HCT116 (cell line): ENCODE measurements around the gene NEURL1. TPM values are rescaled to one million over a fixed set of nuclear protein-coding genes. Genes with fewer than 3 reads are reported as not detected.

ENCODE experiments used
- ATAC-seq: fragments of 200-7000 bp; cut with Tn5 transposase; 2 replicates; pipeline ENCODE4 v1.9.1; 2020; ENCODE audit warnings: mild to moderate bottlenecking, moderate library complexity
- BruUV-seq: library from RNA; stranded (reverse); fragments of 400-500 nt; replicated peaks from 2 replicates; lab custom pipeline; 2021; lab: Mats Ljungman, UMichigan
- CTCF ChIA-PET: fragments of 300-600 bp; sonication (Branson Sonifier 250); formaldehyde crosslinking; loops from one replicate; lab custom pipeline; 2021; ENCODE audit warnings: antibody characterized with exemption; lab: Charles Lee
- POLR2A ChIA-PET: fragments of 300-600, 350-600 bp; sonication (Branson Sonifier 250); formaldehyde crosslinking; loops from one replicate; lab custom pipeline; 2021; ENCODE audit warnings: antibody characterized with exemption; lab: Charles Lee
- RAD21 ChIA-PET, 2 experiments: fragments of 300-600 bp; sonication (Branson Sonifier 250); formaldehyde crosslinking; loops; one replicate each; lab custom pipeline; 2023; ENCODE audit warnings: low total read pairs in 2 of 2; ENCODE audit not compliant: uncharacterized antibody in 2 of 2, unreplicated experiment in 2 of 2, low non-redundant PET in 1 of 2; lab: Charles Lee
- DNase-seq: peaks from one replicate; pipeline ENCODE4 v3.0.0-alpha.2; 2010; ENCODE audit warnings: low read depth, low spot score
- H2AFZ ChIP-seq: fragments of 200-600 bp; shearing (Covaris generic), sonication (generic); 2 replicates; pipeline ENCODE4 v1.6.1; 2017; ENCODE audit warnings: low read depth, mixed run types, mixed read lengths, antibody characterized with exemption, low read length; ENCODE audit not compliant: poor library complexity, severe bottlenecking
- H3K27ac ChIP-seq: 2 replicates; pipeline ENCODE4 v1.5.1; 2012; ENCODE audit warnings: low read depth, low read length
- H3K27me3 ChIP-seq: fragments of 200-600 bp; sonication (generic); 2 replicates; pipeline ENCODE4 v1.6.1; 2016; ENCODE audit warnings: mixed run types, low read length, mixed read lengths; ENCODE audit not compliant: insufficient read depth
- H3K36me3 ChIP-seq, 2 experiments: fragments of 200-500 bp in 1 of 2; fragments of 200-600 bp in 1 of 2; sonication (Bioruptor generic) in 1 of 2; sonication (generic) in 1 of 2; 2 replicates each; pipeline versions ENCODE4 v1.5.1 to v1.6.1; 2014 to 2016; ENCODE audit warnings: low read length in 2 of 2, inconsistent platforms in 1 of 2, mixed read lengths in 1 of 2, mixed run types in 1 of 2; ENCODE audit not compliant: insufficient read depth in 2 of 2, control insufficient read depth in 1 of 2
- H3K4me1 ChIP-seq, 2 experiments: fragments of 200-600 bp in 1 of 2; sonication (generic) in 1 of 2; 2 replicates each; pipeline versions ENCODE4 v1.5.1 to v1.6.1; 2012 to 2017; ENCODE audit warnings: low read length in 2 of 2, inconsistent platforms in 1 of 2, mild to moderate bottlenecking in 1 of 2, mixed read lengths in 1 of 2, mixed run types in 1 of 2, moderate library complexity in 1 of 2; ENCODE audit not compliant: insufficient read depth in 2 of 2, control insufficient read depth in 1 of 2
- H3K4me2 ChIP-seq: fragments of 200-600 bp; sonication (generic); 2 replicates; pipeline ENCODE4 v1.6.1; 2017; ENCODE audit warnings: mixed run types, low read length, mixed read lengths
- H3K4me3 ChIP-seq, 2 experiments: fragments of 200-600 bp in 1 of 2; sonication (generic) in 1 of 2; replicated peaks in 1 of 2; 2 replicates each; pipeline ENCODE4 v1.5.1; 2011 to 2016; ENCODE audit warnings: low read length in 2 of 2, control low read depth in 1 of 2, low read depth in 1 of 2, mild to moderate bottlenecking in 1 of 2, mixed read lengths in 1 of 2, mixed run types in 1 of 2
- H3K79me2 ChIP-seq: fragments of 200-600 bp; sonication (generic); 2 replicates; pipeline ENCODE4 v1.6.1; 2017; ENCODE audit warnings: mild to moderate bottlenecking, mixed run types, low read length, moderate library complexity, mixed read lengths; ENCODE audit not compliant: insufficient read depth
- H3K9ac ChIP-seq: fragments of 200-600 bp; sonication (generic); 2 replicates; pipeline ENCODE4 v1.6.1; 2016; ENCODE audit warnings: low read length, mixed read lengths
- H3K9me2 ChIP-seq: fragments of 200-600 bp; sonication (generic), shearing (Covaris generic); 2 replicates; pipeline ENCODE4 v1.6.1; 2017; ENCODE audit warnings: mixed run types, mild to moderate bottlenecking, moderate library complexity; ENCODE audit not compliant: insufficient read depth
- H3K9me3 ChIP-seq, 2 experiments: fragments of 200-500 bp in 1 of 2; fragments of 200-600 bp in 1 of 2; sonication (Bioruptor generic) in 1 of 2; sonication (generic) in 1 of 2; 2 replicates each; pipeline ENCODE4 v1.6.1; 2014 to 2017; ENCODE audit warnings: low read length in 2 of 2, mixed read lengths in 2 of 2, inconsistent platforms in 1 of 2, low read depth in 1 of 2, mild to moderate bottlenecking in 1 of 2, mixed run types in 1 of 2, moderate library complexity in 1 of 2; ENCODE audit not compliant: control insufficient read depth in 1 of 2, insufficient read depth in 1 of 2
- H4K20me1 ChIP-seq: fragments of 200-600 bp; sonication (generic), shearing (Covaris generic); 2 replicates; pipeline ENCODE4 v1.6.1; 2017; ENCODE audit warnings: mixed run types, mild to moderate bottlenecking, moderate library complexity; ENCODE audit not compliant: insufficient read depth
- EZH2phosphoT487 ChIP-seq: fragments of 200-600 bp; IDR thresholded peaks from 2 replicates; pipeline ENCODE4 v1.6.1; 2018; ENCODE audit warnings: antibody characterized with exemption, borderline replicate concordance
- JUND ChIP-seq: IDR thresholded peaks from 2 replicates; pipeline ENCODE4 v1.6.1; 2012
- ZFX ChIP-seq: fragments of 450-650 bp; IDR thresholded peaks from 2 replicates; pipeline ENCODE4 v1.6.1; 2017
- intact Hi-C: fragments of 100-400 bp; cut with micrococcal nuclease; formaldehyde crosslinking; loops from 2 replicates; pipeline ENCODE4 v1.10.0; 2022
- total RNA-seq: library from RNA; stranded (reverse); gene quantifications from one replicate; pipeline ENCODE4 v1.2.1, GENCODE V29; 2021; ENCODE audit not compliant: unreplicated experiment
- TF ChIP-seq, protein P1 (sequence below): IDR thresholded peaks from 2 replicates; pipeline ENCODE4 v1.6.1; 2012; ENCODE audit warnings: low read depth
- TF ChIP-seq, protein P2 (sequence below), 3 experiments: fragments of 200-600 bp in 1 of 3; sonication (generic) in 1 of 3; IDR thresholded peaks in 2 of 3; conservative IDR thresholded peaks in 1 of 3; 2 replicates each; pipeline ENCODE4 v1.5.1; 2012 to 2017; ENCODE audit warnings: low read depth in 2 of 3, low read length in 2 of 3, antibody characterized with exemption in 1 of 3, borderline replicate concordance in 1 of 3, control low read depth in 1 of 3, mild to moderate bottlenecking in 1 of 3, mixed read lengths in 1 of 3, mixed run types in 1 of 3, moderate library complexity in 1 of 3; ENCODE audit not compliant: insufficient read depth in 1 of 3

NEURL1 gene
- total RNA-seq, 1 experiment from 2014 or later, result 1.4 TPM

DNA sequence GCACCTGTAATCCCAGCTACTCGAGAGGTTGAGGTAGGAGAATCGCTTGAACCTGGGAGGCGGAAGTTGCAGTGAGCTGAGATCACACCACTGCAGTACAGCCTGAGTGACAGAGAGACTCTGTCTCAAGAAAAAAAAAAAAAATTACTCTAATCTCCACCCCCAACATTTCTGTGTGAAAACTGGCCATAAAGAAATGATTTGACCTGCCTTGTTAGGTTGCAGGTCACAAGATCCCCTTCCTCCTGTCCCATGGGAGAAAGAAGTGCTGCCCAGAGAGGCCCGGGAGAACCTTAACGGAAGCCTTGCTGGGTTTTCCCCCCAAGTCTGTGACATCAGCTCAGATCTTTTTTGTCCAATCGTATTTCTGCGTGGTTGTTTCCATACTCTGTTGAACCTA lies 26.1 kb upstream of the NEURL1 start:
- Histone ChIP-seq H3K4me2 (no peak overlapping the region), H2AFZ (no peak overlapping the region), H3K9me3 (no peaks in the 10 kb centered on the region), H3K9ac (no peak overlapping the region), H3K79me2 (no peaks in the 10 kb centered on the region), H3K9me2 (no peaks in the 10 kb centered on the region), H3K4me1 (peaks cover 5 to 15% of the 10 kb centered on the region in 2 experiments; a peak in 3 of 4 replicates), H4K20me1 (no peaks in the 10 kb centered on the region), H3K27ac (no peak overlapping the region), H3K4me3 (no peak overlapping the region), H3K27me3 (no peaks in the 10 kb centered on the region), H3K36me3 (no peaks in the 10 kb centered on the region)
- no peak for ATAC-seq
- ChIA-PET CTCF (interaction anchor here (0.9 kb wide), 1 partner anchor 9 kb away, joined by 3 read pairs; no protein-coding TSS in a partner anchor), POLR2A (no interaction called here), RAD21 (no interaction called here)
- TF ChIP-seq, protein P1, sequence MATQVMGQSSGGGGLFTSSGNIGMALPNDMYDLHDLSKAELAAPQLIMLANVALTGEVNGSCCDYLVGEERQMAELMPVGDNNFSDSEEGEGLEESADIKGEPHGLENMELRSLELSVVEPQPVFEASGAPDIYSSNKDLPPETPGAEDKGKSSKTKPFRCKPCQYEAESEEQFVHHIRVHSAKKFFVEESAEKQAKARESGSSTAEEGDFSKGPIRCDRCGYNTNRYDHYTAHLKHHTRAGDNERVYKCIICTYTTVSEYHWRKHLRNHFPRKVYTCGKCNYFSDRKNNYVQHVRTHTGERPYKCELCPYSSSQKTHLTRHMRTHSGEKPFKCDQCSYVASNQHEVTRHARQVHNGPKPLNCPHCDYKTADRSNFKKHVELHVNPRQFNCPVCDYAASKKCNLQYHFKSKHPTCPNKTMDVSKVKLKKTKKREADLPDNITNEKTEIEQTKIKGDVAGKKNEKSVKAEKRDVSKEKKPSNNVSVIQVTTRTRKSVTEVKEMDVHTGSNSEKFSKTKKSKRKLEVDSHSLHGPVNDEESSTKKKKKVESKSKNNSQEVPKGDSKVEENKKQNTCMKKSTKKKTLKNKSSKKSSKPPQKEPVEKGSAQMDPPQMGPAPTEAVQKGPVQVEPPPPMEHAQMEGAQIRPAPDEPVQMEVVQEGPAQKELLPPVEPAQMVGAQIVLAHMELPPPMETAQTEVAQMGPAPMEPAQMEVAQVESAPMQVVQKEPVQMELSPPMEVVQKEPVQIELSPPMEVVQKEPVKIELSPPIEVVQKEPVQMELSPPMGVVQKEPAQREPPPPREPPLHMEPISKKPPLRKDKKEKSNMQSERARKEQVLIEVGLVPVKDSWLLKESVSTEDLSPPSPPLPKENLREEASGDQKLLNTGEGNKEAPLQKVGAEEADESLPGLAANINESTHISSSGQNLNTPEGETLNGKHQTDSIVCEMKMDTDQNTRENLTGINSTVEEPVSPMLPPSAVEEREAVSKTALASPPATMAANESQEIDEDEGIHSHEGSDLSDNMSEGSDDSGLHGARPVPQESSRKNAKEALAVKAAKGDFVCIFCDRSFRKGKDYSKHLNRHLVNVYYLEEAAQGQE, result no peak
- TF ChIP-seq, protein P2, sequence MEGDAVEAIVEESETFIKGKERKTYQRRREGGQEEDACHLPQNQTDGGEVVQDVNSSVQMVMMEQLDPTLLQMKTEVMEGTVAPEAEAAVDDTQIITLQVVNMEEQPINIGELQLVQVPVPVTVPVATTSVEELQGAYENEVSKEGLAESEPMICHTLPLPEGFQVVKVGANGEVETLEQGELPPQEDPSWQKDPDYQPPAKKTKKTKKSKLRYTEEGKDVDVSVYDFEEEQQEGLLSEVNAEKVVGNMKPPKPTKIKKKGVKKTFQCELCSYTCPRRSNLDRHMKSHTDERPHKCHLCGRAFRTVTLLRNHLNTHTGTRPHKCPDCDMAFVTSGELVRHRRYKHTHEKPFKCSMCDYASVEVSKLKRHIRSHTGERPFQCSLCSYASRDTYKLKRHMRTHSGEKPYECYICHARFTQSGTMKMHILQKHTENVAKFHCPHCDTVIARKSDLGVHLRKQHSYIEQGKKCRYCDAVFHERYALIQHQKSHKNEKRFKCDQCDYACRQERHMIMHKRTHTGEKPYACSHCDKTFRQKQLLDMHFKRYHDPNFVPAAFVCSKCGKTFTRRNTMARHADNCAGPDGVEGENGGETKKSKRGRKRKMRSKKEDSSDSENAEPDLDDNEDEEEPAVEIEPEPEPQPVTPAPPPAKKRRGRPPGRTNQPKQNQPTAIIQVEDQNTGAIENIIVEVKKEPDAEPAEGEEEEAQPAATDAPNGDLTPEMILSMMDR (IDR thresholded peaks at IDR 0.05 in 2 of 3, conservative IDR thresholded peaks at IDR 0.05 in 1 of 3; ENCODE audit: borderline replicate concordance in 1 of 3, insufficient read depth in 1 of 3, low read depth in 2 of 3, low read length in 2 of 3), result no peak
- no peak for TF ChIP-seq EZH2phosphoT487
- TF ChIP-seq JUND, result no peak
- no peak for TF ChIP-seq ZFX
- BruUV-seq, result no TSS peak
- DNase-seq, result no peak
- intact Hi-C loops, result no loop called here
